ENCODE measurements around the gene TMEM205. TPM values are rescaled to one million over a fixed set of nuclear protein-coding genes. Genes with fewer than 3 reads are reported as not detected.
"Not testable (repeated sequence)": the region's sequence is repeated elsewhere in the genome, so short reads cannot be mapped to it uniquely, and the experiment has no call there.

Gene TMEM205
- total RNA-seq, 1 donor from 2014 or later: 52.7 TPM

GRCh38 chr19:11340099-11340467 lies 6.0 kb downstream of the TMEM205 start:
- peak overlapping the region in 1 of 3 donors; percentile 69 for H3K9ac ChIP-seq (ENCODE audit: low read depth in 1 of 3, low read length in 3 of 3)
- H3K4me1 ChIP-seq (ENCODE audit: control insufficient read depth in 3 of 3, insufficient read depth in 3 of 3, low read length in 3 of 3): peaks cover 13 to 16% (median 13%) of the 10 kb centered on the region in 3 donors
- not testable (repeated sequence) for H3K27ac ChIP-seq (ENCODE audit: low read depth, low read length); H3K9me3 ChIP-seq (ENCODE audit: control insufficient read depth in 3 of 3, low read length in 3 of 3); H3K27me3 ChIP-seq (ENCODE audit: control insufficient read depth in 3 of 3, insufficient read depth in 3 of 3, low read length in 3 of 3)
- peaks cover 19 to 31% (median 23%) of the 10 kb centered on the region in 3 donors for H3K36me3 ChIP-seq (ENCODE audit: control insufficient read depth in 3 of 3, insufficient read depth in 3 of 3, low read length in 3 of 3)
- peak overlapping the region in 2 of 3 donors; percentile 51 to 68 for H3K4me3 ChIP-seq (ENCODE audit: low read length in 3 of 3)

- peak within 1 kb of the TSS; percentile 59 to 69 (median 65) for H3K9ac ChIP-seq (ENCODE audit: low read depth in 1 of 3, low read length in 3 of 3)
- H3K4me1 ChIP-seq (ENCODE audit: control insufficient read depth in 3 of 3, insufficient read depth in 3 of 3, low read length in 3 of 3): peaks cover 8 to 13% (median 8%) of the 10 kb centered on the region in 3 donors
- H3K27ac ChIP-seq (ENCODE audit: low read depth, low read length): peak within 1 kb of the TSS; percentile 30
- peaks cover 21 to 35% (median 24%) of the 10 kb centered on the region in 3 donors for H3K36me3 ChIP-seq (ENCODE audit: control insufficient read depth in 3 of 3, insufficient read depth in 3 of 3, low read length in 3 of 3)
- H3K4me3 ChIP-seq (ENCODE audit: low read length in 3 of 3): peak within 1 kb of the TSS; percentile 61 to 68 (median 63)
- no peaks in the 10 kb centered on the region for H3K9me3 ChIP-seq (ENCODE audit: control insufficient read depth in 3 of 3, low read length in 3 of 3)
- no peaks in the 10 kb centered on the region for H3K27me3 ChIP-seq (ENCODE audit: control insufficient read depth in 3 of 3, insufficient read depth in 3 of 3, low read length in 3 of 3)
These were observed 6.6 kb downstream of the TMEM205 start, which contains the start of gene RAB3D for GRCh38 chr19:11339254-11340098. Gene RAB3D, minus strand, starts transcription at chr19:11339657. Its CDS starts 2,258 bp downstream, at chr19:11337399.

DNA sequence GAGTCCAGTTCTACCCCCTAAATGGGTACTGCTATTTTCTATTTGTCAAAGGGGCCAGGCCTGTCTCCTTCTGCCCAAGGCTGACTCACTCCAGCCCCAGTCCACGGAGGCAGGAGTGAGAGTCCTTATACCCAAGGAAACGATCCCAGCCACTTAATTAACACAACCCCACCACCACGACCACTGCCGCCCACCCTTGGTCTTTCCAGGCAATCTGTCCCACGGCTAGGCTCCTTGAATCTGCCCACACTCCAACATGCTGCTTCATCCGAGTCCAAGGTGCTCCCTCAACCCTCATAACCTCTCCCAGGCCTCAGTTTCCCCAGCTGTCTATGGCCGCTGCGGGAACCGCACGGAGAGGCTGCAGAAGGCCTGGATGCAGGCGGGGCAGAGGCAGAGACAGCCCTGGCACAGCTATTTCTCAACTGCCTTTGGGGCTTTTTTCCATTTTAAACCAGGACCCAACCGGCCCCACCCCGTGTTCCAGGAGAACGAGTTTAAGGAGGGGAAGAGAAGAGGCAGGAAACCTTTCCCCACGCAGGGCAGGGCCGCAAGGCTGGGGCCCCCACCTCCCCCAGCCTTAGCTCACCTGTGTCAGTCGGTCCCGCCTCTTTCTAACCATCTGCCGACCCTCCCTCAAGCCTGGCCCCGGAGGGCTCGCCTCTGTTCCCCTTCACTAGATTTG lies 7.4 kb downstream of the TMEM205 start:
- Histone ChIP-seq H3K27ac (ENCODE audit: low read depth, low read length) (peak overlapping the region; percentile 30), H3K9ac (ENCODE audit: low read depth in 1 of 3, low read length in 3 of 3) (peak overlapping the region in 2 of 3 donors; percentile 59 to 69), H3K4me3 (ENCODE audit: low read length in 3 of 3) (peak overlapping the region; percentile 46 to 63 (median 61)), H3K36me3 (ENCODE audit: control insufficient read depth in 3 of 3, insufficient read depth in 3 of 3, low read length in 3 of 3) (peaks cover 24 to 37% (median 28%) of the 10 kb centered on the region in 3 donors), H3K4me1 (ENCODE audit: control insufficient read depth in 3 of 3, insufficient read depth in 3 of 3, low read length in 3 of 3) (peaks cover 5 to 8% (median 5%) of the 10 kb centered on the region in 3 donors), H3K9me3 (ENCODE audit: control insufficient read depth in 3 of 3, low read length in 3 of 3) (no peaks in the 10 kb centered on the region), H3K27me3 (ENCODE audit: control insufficient read depth in 3 of 3, insufficient read depth in 3 of 3, low read length in 3 of 3) (no peaks in the 10 kb centered on the region)

GRCh38 chr19:11338121-11338520 lies 7.9 kb downstream of the TMEM205 start:
- Histone ChIP-seq H3K4me1 (ENCODE audit: control insufficient read depth in 3 of 3, insufficient read depth in 3 of 3, low read length in 3 of 3) (peaks cover 5 to 8% (median 5%) of the 10 kb centered on the region in 3 donors), H3K27ac (ENCODE audit: low read depth, low read length) (no peak overlapping the region), H3K4me3 (ENCODE audit: low read length in 3 of 3) (no peak overlapping the region)

GRCh38 chr19:11337080-11337479 lies 9.0 kb downstream of the TMEM205 start:
- Histone ChIP-seq H3K27ac (ENCODE audit: low read depth, low read length) (no peak overlapping the region), H3K9me3 (ENCODE audit: control insufficient read depth in 3 of 3, low read length in 3 of 3) (no peaks in the 10 kb centered on the region), H3K4me1 (ENCODE audit: control insufficient read depth in 3 of 3, insufficient read depth in 3 of 3, low read length in 3 of 3) (peaks cover 5 to 8% (median 5%) of the 10 kb centered on the region in 3 donors), H3K36me3 (ENCODE audit: control insufficient read depth in 3 of 3, insufficient read depth in 3 of 3, low read length in 3 of 3) (peaks cover 24 to 34% (median 30%) of the 10 kb centered on the region in 3 donors), H3K4me3 (ENCODE audit: low read length in 3 of 3) (no peak overlapping the region), H3K9ac (ENCODE audit: low read depth in 1 of 3, low read length in 3 of 3) (no peak overlapping the region), H3K27me3 (ENCODE audit: control insufficient read depth in 3 of 3, insufficient read depth in 3 of 3, low read length in 3 of 3) (no peaks in the 10 kb centered on the region)

More at GRCh38 chr19:11338121-11338520, 7.9 kb downstream of the TMEM205 start:
- Histone ChIP-seq H3K27me3 (ENCODE audit: control insufficient read depth in 3 of 3, insufficient read depth in 3 of 3, low read length in 3 of 3) (no peaks in the 10 kb centered on the region), H3K9ac (ENCODE audit: low read depth in 1 of 3, low read length in 3 of 3) (no peak overlapping the region), H3K36me3 (ENCODE audit: control insufficient read depth in 3 of 3, insufficient read depth in 3 of 3, low read length in 3 of 3) (peaks cover 27 to 37% (median 30%) of the 10 kb centered on the region in 3 donors), H3K9me3 (ENCODE audit: control insufficient read depth in 3 of 3, low read length in 3 of 3) (no peaks in the 10 kb centered on the region)

- H3K9me3 ChIP-seq (ENCODE audit: control insufficient read depth in 3 of 3, low read length in 3 of 3): no peaks in the 10 kb centered on the region
- H3K27me3 ChIP-seq (ENCODE audit: control insufficient read depth in 3 of 3, insufficient read depth in 3 of 3, low read length in 3 of 3): no peaks in the 10 kb centered on the region
- H3K4me1 ChIP-seq (ENCODE audit: control insufficient read depth in 3 of 3, insufficient read depth in 3 of 3, low read length in 3 of 3): peaks cover 5 to 8% (median 5%) of the 10 kb centered on the region in 3 donors
- no peak overlapping the region for H3K4me3 ChIP-seq (ENCODE audit: low read length in 3 of 3)
- H3K36me3 ChIP-seq (ENCODE audit: control insufficient read depth in 3 of 3, insufficient read depth in 3 of 3, low read length in 3 of 3): peaks cover 16 to 26% (median 22%) of the 10 kb centered on the region in 3 donors
- H3K9ac ChIP-seq (ENCODE audit: low read depth in 1 of 3, low read length in 3 of 3): no peak overlapping the region
- no peak overlapping the region for H3K27ac ChIP-seq (ENCODE audit: low read depth, low read length)
These were observed 10.5 kb downstream of the TMEM205 start for GRCh38 chr19:11335449-11336146.

DNA sequence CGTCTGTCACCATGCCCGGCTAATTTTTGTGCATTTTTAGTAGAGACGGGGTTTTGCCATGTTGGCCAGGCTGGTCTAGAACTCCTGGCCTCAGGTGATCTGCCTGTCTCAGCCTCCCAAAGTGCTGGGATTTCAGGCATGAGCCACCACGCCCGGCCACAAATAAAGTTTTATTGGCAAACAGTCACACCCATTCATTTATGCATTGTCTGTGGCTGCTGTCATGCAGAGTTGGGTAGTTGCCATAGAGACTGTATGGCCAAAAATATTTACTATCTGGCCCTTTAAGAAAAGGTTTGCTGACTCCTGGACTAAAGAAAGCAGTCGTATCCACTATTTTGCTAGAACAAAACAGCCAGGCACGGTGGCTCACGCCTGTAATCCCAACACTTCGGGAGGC lies 12.2 kb downstream of the TMEM205 start:
- H3K4me1 ChIP-seq (ENCODE audit: control insufficient read depth in 3 of 3, insufficient read depth in 3 of 3, low read length in 3 of 3); H3K27ac ChIP-seq (ENCODE audit: low read depth, low read length); H3K9me3 ChIP-seq (ENCODE audit: control insufficient read depth in 3 of 3, low read length in 3 of 3); H3K27me3 ChIP-seq (ENCODE audit: control insufficient read depth in 3 of 3, insufficient read depth in 3 of 3, low read length in 3 of 3); H3K4me3 ChIP-seq (ENCODE audit: low read length in 3 of 3); H3K9ac ChIP-seq (ENCODE audit: low read depth in 1 of 3, low read length in 3 of 3): not testable (repeated sequence)
- H3K36me3 ChIP-seq (ENCODE audit: control insufficient read depth in 3 of 3, insufficient read depth in 3 of 3, low read length in 3 of 3): peaks cover 19 to 30% (median 27%) of the 10 kb centered on the region in 3 donors

DNA sequence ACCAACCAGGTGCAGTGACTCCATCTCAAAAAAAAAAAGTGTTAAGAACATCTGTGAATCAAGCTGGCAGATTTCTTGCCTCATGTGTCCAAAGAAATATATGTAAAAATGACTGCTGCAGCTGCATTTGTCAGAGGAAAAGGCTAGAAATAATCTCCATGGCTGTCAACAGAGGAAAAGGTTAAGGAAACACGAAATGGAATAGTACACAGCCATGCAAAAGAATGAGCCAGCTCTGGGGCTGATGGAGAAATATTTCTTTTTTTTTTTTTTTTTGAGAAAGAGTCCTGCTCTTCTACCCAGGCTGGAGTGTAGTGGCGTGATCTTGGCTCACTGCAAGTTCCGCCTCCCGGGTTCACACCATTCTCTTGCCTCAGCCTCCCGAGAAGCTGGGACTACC lies 13.2 kb downstream of the TMEM205 start:
- Histone ChIP-seq H3K4me1 (ENCODE audit: control insufficient read depth in 3 of 3, insufficient read depth in 3 of 3, low read length in 3 of 3) (no peaks in the 10 kb centered on the region), H3K9ac (ENCODE audit: low read depth in 1 of 3, low read length in 3 of 3) (no peak overlapping the region), H3K4me3 (ENCODE audit: low read length in 3 of 3) (no peak overlapping the region), H3K9me3 (ENCODE audit: control insufficient read depth in 3 of 3, low read length in 3 of 3) (no peaks in the 10 kb centered on the region), H3K36me3 (ENCODE audit: control insufficient read depth in 3 of 3, insufficient read depth in 3 of 3, low read length in 3 of 3) (peaks cover 19 to 30% (median 27%) of the 10 kb centered on the region in 3 donors), H3K27me3 (ENCODE audit: control insufficient read depth in 3 of 3, insufficient read depth in 3 of 3, low read length in 3 of 3) (no peaks in the 10 kb centered on the region), H3K27ac (ENCODE audit: low read depth, low read length) (no peak overlapping the region)

GRCh38 chr19:11331502-11331901 lies 14.6 kb downstream of the TMEM205 start:
- Histone ChIP-seq H3K27ac (ENCODE audit: low read depth, low read length) (no peak overlapping the region), H3K36me3 (ENCODE audit: control insufficient read depth in 3 of 3, insufficient read depth in 3 of 3, low read length in 3 of 3) (peaks cover 18 to 35% (median 35%) of the 10 kb centered on the region in 3 donors), H3K9me3 (ENCODE audit: control insufficient read depth in 3 of 3, low read length in 3 of 3) (no peaks in the 10 kb centered on the region), H3K4me1 (ENCODE audit: control insufficient read depth in 3 of 3, insufficient read depth in 3 of 3, low read length in 3 of 3) (no peaks in the 10 kb centered on the region), H3K27me3 (ENCODE audit: control insufficient read depth in 3 of 3, insufficient read depth in 3 of 3, low read length in 3 of 3) (no peaks in the 10 kb centered on the region), H3K4me3 (ENCODE audit: low read length in 3 of 3) (no peak overlapping the region), H3K9ac (ENCODE audit: low read depth in 1 of 3, low read length in 3 of 3) (no peak overlapping the region)
